A549 (cell line): ENCODE results near the gene VDAC1. TPM values are rescaled to one million over a fixed set of nuclear protein-coding genes. Genes with fewer than 3 reads are reported as not detected.

Experiments used
- ATAC-seq, 2 experiments: fragments of 200-7000 bp in 1 of 2; fragments of >200 bp in 1 of 2; cut with Nextera tagmentation in 1 of 2; cut with Tn5 transposase in 1 of 2; 3 replicates each; pipeline versions ENCODE4 v1.8.0 to v1.9.1; 2018 to 2020; ENCODE audit warnings: mild to moderate bottlenecking in 1 of 2, moderate library complexity in 1 of 2
- CTCF ChIA-PET: fragments of 300-600 bp; sonication (Branson Sonifier 250); formaldehyde crosslinking; extraction: SDS; loops from one replicate; lab custom pipeline; 2021; ENCODE audit warnings: antibody characterized with exemption, inconsistent platforms; lab: Yijun Ruan, JAX
- POLR2A ChIA-PET: fragments of 350-600 bp; formaldehyde crosslinking; extraction: SDS; loops from one replicate; lab custom pipeline; 2021; ENCODE audit warnings: antibody characterized with exemption, inconsistent platforms; lab: Yijun Ruan, JAX
- DNase-seq, 2 experiments: peaks; one replicate each; pipeline versions ENCODE4 v3.0.0 to v3.0.0-alpha.2; 2011 to 2016; ENCODE audit warnings: low read depth in 1 of 2, low spot score in 1 of 2
- FAIRE-seq: peaks from 2 replicates; lab custom pipeline; 2011; peaks lifted over from hg19 to GRCh38; lab: Jason Lieb, UNC
- H3K27ac ChIP-seq, 2 experiments: fragments of >200 bp; sonication (Bioruptor Twin); formaldehyde crosslinking; 3 replicates each; pipeline ENCODE4 v1.5.1; 2016 to 2017
- H3K4me1 ChIP-seq: fragments of >200 bp; sonication (Bioruptor Twin); formaldehyde crosslinking; 3 replicates; pipeline ENCODE4 v1.6.1; 2016
- H3K4me2 ChIP-seq: fragments of >200 bp; sonication (Bioruptor Twin); formaldehyde crosslinking; 3 replicates; pipeline ENCODE4 v1.6.1; 2016
- H3K4me3 ChIP-seq: fragments of >200 bp; sonication (Bioruptor Twin); formaldehyde crosslinking; 3 replicates; pipeline ENCODE4 v1.5.1; 2016
- H3K9me3 ChIP-seq: fragments of >200 bp; sonication (Bioruptor Twin); formaldehyde crosslinking; 3 replicates; pipeline ENCODE4 v1.6.1; 2016
- BHLHE40 ChIP-seq: IDR thresholded peaks from 2 replicates; pipeline ENCODE4 v1.6.1; 2012; ENCODE audit warnings: low read depth, low read length, inconsistent platforms
- CBX8 ChIP-seq: fragments of 200-600 bp; sonication (generic); IDR thresholded peaks from 2 replicates; pipeline ENCODE4 v1.6.1; 2016
- CEBPB ChIP-seq, 2 experiments: fragments of >200 bp in 1 of 2; sonication (Bioruptor Twin) in 1 of 2; formaldehyde crosslinking in 1 of 2; IDR thresholded peaks; 2 replicates each; pipeline ENCODE4 v1.6.1; 2012 to 2016
- E2F6 ChIP-seq: IDR thresholded peaks from 2 replicates; pipeline ENCODE4 v1.6.1; 2012; ENCODE audit warnings: low read depth, borderline replicate concordance
- ESRRA ChIP-seq: fragments of 150-350 bp; IDR thresholded peaks from 2 replicates; pipeline ENCODE4 v1.6.1; 2014; ENCODE audit warnings: mild to moderate bottlenecking, low read length, borderline replicate concordance
- FOSB ChIP-seq: fragments of 250-450 bp; sonication (Bioruptor Pico); IDR thresholded peaks from 2 replicates; pipeline ENCODE4 v1.5.0; 2020; ENCODE audit warnings: mild to moderate bottlenecking, moderate library complexity
- HEYL ChIP-seq: fragments of 250-450 bp; sonication (Bioruptor Pico); IDR thresholded peaks from 2 replicates; pipeline ENCODE4 v1.8.0; 2021; ENCODE audit warnings: mild to moderate bottlenecking, moderate library complexity
- HMGXB4 ChIP-seq: fragments of 250-450 bp; sonication (Bioruptor Pico); IDR thresholded peaks from 2 replicates; pipeline ENCODE4 v1.5.0; 2021; ENCODE audit warnings: mild to moderate bottlenecking, moderate library complexity, borderline replicate concordance
- HOXB13 ChIP-seq: fragments of 250-450 bp; sonication (Bioruptor Pico); IDR thresholded peaks from 2 replicates; pipeline ENCODE4 v1.5.0; 2020; ENCODE audit warnings: low read depth, mild to moderate bottlenecking, moderate library complexity
- NPAS2 ChIP-seq: fragments of 250-450 bp; sonication (Bioruptor Pico); IDR thresholded peaks from 2 replicates; pipeline ENCODE4 v1.8.0; 2022; ENCODE audit warnings: mild to moderate bottlenecking, moderate library complexity, borderline replicate concordance
- PBX3 ChIP-seq: IDR thresholded peaks from 2 replicates; pipeline ENCODE4 v1.6.1; 2012
- POLR2A ChIP-seq: IDR thresholded peaks from 2 replicates; pipeline ENCODE4 v1.6.1; 2012; ENCODE audit warnings: mild to moderate bottlenecking, low read length
- TFCP2L1 ChIP-seq: fragments of 250-450 bp; sonication (Bioruptor Pico); IDR thresholded peaks from 2 replicates; pipeline ENCODE4 v1.5.0; 2021; ENCODE audit warnings: mild to moderate bottlenecking
- WGBS: methylation state at CpG from one replicate; pipeline ENCODE4 v1.1.6; 2017; ENCODE audit errors: missing lambda C conversion rate; 5-methylcytosine and 5-hydroxymethylcytosine counted together
- polyA plus RNA-seq, 4 experiments: library from polyadenylated mRNA; depleted of rRNA in 3 of 4; stranded (reverse); fragments of >200 nt; fragmentation: RNase III in 1 of 4; extraction: RNeasy Plus Mini Kit Qiagen cat#74134 plus additional on column Dnase treatment in 1 of 4; gene quantifications; 2 replicates in 3 of 4; 3 replicates in 1 of 4; pipeline ENCODE4 v1.2.3, GENCODE V29; 2011 to 2017

VDAC1 gene
- polyA plus RNA-seq, 2 of the 4 experiments (the other 2 are of a cell fraction): 369 to 442 TPM

- Histone ChIP-seq H3K9me3 (no peaks in the 10 kb centered on the region), H3K4me1 (no peaks in the 10 kb centered on the region), H3K27ac (no peak overlapping the region), H3K4me3 (no peak overlapping the region), H3K4me2 (no peak overlapping the region)
- FAIRE-seq (no peak), ATAC-seq (peak in 1 of 2 experiments; percentile 34; a peak in 2 of 6 replicates), DNase-seq (no peak)
- 94% methylated on average over 10 of the region's 10 CpGs for WGBS
- ChIA-PET POLR2A (no interaction called here), CTCF (interaction anchor here (0.6 to 3.2 kb wide), 5 partner anchors 9 to 86 kb away, joined by 3 to 18 read pairs (median 6); no protein-coding TSS in a partner anchor)
- TF ChIP-seq HMGXB4 (CRISPR knock-in tag): no peak
- TF ChIP-seq PBX3: no peak
Observed at GRCh38 chr5:133953568-133954145, 51.1 kb downstream of the VDAC1 start.

GRCh38 chr5:133952729-133953567 lies 51.8 kb downstream of the VDAC1 start:
- no peak overlapping the region; a peak in 1 of 6 replicates for H3K27ac ChIP-seq

GRCh38 chr5:133950821-133951612 lies 53.8 kb downstream of the VDAC1 start:
- POLR2A ChIA-PET: no interaction called here
- H3K9me3 ChIP-seq: no peaks in the 10 kb centered on the region
- CTCF ChIA-PET: interaction anchor here (0.6 to 2.2 kb wide), 3 partner anchors 12 to 840 kb away, joined by 3 to 7 read pairs (median 4); no protein-coding TSS in a partner anchor
- H3K27ac ChIP-seq: no peak overlapping the region
- no peaks in the 10 kb centered on the region for H3K4me1 ChIP-seq
- FAIRE-seq (no peak), DNase-seq (no peak), ATAC-seq (0 out of 6 replicates have a peak, but pooled peaks of 1 of the 2 experiments have one; percentile 19)
- H3K4me2 ChIP-seq: no peak overlapping the region
- 70% methylated on average over 7 of the region's 7 CpGs for WGBS
- H3K4me3 ChIP-seq: no peak overlapping the region
- TF ChIP-seq ESRRA (no peak), CEBPB (IDR thresholded peaks at IDR 0.05) (peak; percentile 25 to 74; a peak in 3 of 4 replicates)
- TF ChIP-seq, all 56 proteins: peak for 1

More at GRCh38 chr5:133952729-133953567, 51.8 kb downstream of the VDAC1 start:
- Histone ChIP-seq H3K4me2 (no peak overlapping the region), H3K9me3 (no peaks in the 10 kb centered on the region), H3K4me3 (no peak overlapping the region), H3K4me1 (no peaks in the 10 kb centered on the region)
- FAIRE-seq: no peak
- POLR2A ChIA-PET: no interaction called here
- 80% methylated on average over 10 of the region's 10 CpGs for WGBS
- CTCF ChIA-PET: interaction anchor here (0.6 to 3.2 kb wide), 5 partner anchors 8 to 898 kb away, joined by 3 to 18 read pairs (median 7); no protein-coding TSS in a partner anchor
- TF ChIP-seq CBX8: no peak
- no peak for TF ChIP-seq TFCP2L1
- TF ChIP-seq HOXB13 (CRISPR knock-in tag): no peak
- no peak for TF ChIP-seq POLR2A
- TF ChIP-seq HEYL (CRISPR knock-in tag): no peak
- no peak for TF ChIP-seq BHLHE40
- TF ChIP-seq FOSB (CRISPR knock-in tag): no peak
- TF ChIP-seq NPAS2 (CRISPR knock-in tag): no peak
- no peak for TF ChIP-seq E2F6
- TF ChIP-seq, all 56 proteins: peak for 0
- ATAC-seq: peak; percentile 72 to 74; a peak in 5 of 6 replicates
- DNase-seq: no peak
